GM21447 (cell line): Measurements from ENCODE around the gene UGGT2.
A peak's percentile ranks its signal among the peaks of the same experiment; 100 is the strongest.
"Not testable (repeated sequence)": the region's sequence is repeated elsewhere in the genome, so short reads cannot be mapped to it uniquely, and the experiment has no call there.

ENCODE experiments used
- ATAC-seq: cut with Tn5 transposase; IDR thresholded peaks from one replicate; pipeline ENCODE4 v1.9.1; 2021; ENCODE audit not compliant: unreplicated experiment

The UGGT2 gene

DNA sequence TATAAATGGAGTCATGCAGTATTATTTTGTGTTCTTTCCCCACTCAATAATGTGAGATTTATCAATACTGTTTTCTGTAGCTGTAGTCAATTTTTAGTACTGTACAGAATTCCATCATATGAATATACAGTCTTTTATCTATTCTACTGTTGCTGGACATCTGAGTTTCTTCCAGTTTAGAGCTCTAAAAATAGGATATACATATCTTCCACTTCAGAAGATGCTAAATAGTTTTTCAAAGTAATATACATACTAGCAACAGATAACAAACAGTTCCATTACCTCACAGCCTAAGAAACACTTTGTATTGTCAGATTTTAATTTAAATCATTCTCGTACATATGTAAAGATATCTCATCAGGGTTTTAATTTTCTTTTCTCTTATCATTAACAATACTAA, 149.6 kb downstream of the UGGT2 start:
- ATAC-seq = no peak

- no peak for ATAC-seq
Observed at GRCh38 chr13:95902741-95903140, 150.5 kb downstream of the UGGT2 start.

DNA sequence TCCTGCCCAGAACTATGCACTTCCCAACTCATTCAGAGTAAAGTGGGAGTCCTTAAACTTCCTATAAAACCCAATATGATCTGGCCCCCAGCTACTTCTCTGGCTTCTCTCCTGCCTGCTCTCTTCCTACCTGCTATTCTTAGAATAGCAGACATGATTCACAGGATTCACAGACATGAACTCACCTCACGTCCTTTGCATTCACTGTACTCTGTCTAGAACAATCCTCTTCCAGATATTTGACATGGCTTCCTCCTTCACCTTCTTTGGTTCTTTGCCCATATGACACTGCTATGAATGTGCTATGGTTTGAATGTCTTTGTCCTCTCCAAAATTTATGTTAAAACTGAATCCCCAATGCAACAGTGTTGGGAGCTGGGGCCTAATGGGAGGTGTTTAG, 154.9 kb downstream of the UGGT2 start:
- ATAC-seq = no peak

DNA sequence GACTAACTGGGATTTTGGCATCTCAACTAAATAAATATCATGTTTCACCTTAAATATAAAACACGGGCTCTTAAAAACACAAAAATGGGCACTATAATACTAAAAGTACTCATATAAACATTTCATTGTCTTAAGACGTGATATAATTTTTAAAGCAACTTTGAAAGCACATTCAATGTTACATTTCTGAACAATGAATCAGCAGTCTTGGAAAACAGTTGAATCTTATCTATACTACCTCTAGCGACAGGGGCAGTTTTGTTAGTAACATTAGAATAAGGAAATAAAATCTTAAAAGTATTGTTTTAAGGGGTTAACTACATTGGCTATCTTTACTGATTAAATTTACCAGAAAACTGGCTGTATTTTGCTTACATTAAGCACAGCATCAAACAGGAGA, 156.9 kb downstream of the UGGT2 start:
- no peak for ATAC-seq

DNA sequence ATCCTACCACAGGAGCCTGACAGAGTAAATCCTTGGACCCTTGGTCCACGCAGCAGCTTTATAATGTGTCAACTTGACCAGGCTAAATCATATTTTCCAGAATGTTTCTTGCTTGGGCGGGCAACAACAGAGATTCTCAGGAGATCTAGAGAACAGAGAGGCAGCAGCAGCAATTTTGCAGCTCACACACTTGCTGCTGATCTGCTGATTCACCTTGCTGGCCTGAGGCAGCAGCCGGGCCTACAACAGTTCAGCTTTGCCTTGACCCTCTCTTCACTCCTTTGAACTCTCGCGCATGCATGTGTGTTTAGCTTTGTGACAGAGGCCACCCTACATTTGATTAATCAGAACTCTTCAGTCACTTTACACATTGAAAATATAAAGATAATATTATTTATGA, 159.3 kb downstream of the UGGT2 start:
- ATAC-seq = no peak

DNA sequence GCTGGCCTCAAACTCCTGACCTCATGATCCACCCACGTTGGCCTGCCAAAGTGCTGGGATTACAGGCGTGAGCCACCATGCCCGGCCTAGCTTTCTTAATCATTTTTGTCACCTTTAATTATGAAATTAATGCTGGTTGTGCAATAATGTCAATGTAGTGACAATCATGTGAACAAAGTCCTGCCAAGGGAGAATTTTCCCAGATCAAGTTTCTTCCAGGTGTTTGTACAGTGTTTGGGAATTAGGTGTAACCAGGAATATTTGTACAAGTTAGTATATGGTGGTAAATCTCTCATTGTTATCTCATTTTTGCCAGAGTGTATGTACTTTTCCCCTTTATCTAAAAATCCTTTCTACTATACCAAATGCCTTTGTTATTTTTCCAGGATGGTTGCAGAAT, 171.1 kb downstream of the UGGT2 start:
- ATAC-seq = no peak

DNA sequence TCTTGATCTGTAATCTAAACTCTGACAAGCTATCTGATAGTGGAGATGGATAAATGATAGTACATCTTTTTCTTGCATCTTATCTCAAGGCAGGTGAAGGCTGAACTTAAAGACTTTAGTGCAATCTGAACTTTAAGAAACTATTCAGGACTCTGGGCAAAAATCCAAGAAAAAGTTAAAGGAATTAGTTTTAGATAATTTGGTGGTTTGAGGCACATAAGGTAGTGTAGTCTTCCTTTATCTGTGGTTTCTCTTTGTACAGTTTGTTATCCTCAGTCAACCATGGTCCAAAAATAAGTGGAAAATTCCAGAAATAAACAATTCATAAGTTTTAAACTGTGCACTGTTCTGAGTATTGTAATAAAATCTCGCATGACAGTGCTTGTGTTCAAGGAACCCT, 172.9 kb downstream of the UGGT2 start:
- no peak for ATAC-seq

GRCh38 chr13:95874286-95874685, 178.9 kb downstream of the UGGT2 start:
- no peak for ATAC-seq

- no peak for ATAC-seq
Observed at GRCh38 chr13:95870421-95870820, 182.8 kb downstream of the UGGT2 start.

DNA sequence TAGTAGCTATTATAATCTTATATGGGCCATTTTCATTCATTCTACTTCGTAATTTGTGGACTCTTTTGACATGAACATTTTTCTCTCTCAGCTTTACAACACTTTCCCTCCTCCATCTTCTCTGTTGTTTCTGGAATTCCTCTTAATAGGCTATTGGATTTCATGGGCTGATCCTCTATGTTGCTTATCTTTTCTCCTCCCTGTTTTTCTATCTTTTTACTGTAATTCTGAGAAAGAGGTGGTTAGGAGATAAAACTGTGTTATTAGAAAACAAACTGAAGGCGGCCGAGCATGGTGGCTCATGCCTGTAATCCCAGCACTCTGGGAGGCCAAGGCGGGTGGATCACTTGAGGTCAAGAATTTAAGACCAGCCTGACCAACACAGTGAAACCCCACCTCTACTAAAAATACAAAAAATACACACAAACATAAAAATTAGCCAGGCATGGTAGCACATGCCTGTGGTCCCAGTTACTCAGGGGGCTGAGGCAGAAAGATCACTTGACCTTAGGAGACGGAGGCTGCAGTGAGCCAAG, 188.1 kb downstream of the UGGT2 start:
- ATAC-seq = no peak

GRCh38 chr13:95862408-95862807, 190.8 kb downstream of the UGGT2 start:
- ATAC-seq = no peak

DNA sequence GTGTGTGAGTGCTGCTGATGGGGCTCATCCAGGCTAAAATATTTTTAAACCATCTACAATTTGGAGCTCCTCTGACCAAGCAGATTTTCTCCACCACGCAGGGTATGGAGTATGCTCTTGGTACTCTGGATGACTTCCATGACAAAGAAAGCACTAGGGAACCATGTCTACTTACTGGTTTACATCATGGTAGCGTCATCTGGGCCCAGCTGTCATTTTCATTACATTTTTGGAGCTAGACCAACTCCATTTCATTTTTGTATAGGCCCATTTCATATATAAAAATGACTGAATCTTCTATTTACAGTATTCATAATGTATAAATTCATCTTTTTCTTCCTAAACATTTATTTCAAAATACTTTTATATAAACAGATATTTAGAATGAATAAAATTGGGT, 191.9 kb downstream of the UGGT2 start:
- no peak for ATAC-seq

DNA sequence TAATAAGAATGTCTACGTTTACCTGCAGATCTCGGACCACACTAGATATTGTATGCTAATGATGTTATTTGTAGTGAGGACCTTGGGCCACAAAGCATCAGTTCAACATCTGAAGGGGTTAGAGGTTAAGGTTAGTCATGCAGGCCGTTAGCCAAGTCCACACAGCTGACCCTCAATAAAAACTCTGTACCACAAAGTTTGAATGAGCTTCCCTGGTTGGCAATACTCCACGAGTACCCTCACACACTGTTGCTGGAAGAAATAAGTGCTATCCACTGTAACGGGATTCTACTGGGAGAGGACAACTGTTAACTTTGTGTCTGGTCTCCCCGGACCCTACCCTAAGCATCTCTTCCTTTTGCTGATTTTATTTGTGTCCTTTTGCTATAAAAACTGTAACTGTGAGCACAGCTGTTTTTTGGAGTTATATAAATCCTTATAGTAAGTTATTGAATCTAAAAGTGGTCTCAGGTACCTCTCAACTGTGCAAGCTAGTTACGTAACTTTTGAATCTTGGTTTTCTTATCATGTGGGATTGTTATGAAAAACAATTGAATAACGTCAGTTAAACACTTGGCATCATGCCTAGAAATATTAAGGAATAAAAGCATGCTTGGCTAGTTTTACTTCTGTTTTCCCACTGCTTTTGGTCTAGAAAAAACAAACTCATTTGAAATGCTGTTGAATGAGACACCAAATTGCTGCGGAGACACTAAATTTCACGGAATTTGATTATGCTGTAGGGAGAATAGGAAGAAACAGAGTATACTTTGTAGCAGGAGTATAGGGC, 194.7 kb downstream of the UGGT2 start:
- ATAC-seq = no peak

DNA sequence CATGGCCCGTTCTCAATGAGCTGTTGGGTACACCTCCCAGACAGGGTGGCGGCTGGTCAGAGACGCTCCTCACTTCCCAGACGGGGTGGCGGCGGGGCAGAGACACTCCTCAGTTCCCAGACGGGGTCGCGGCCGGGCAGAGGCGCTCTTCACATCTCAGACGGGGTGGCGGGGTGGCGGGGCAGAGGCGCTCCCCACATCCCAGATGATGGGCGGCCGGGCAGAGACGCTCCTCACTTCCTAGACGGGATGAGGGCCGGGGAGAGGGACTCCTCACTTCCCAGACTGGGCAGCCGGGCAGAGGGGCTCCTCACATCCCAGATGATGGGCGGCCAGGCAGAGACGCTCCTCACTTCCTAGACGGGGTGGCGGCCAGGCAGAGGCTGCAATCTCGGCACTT, 207.5 kb downstream of the UGGT2 start:
- ATAC-seq = not testable (repeated sequence)

GRCh38 chr13:95842898-95843297, 210.3 kb downstream of the UGGT2 start:
- ATAC-seq = no peak

- no peak for ATAC-seq
Observed at GRCh38 chr13:95841894-95842293, 211.3 kb downstream of the UGGT2 start.

DNA sequence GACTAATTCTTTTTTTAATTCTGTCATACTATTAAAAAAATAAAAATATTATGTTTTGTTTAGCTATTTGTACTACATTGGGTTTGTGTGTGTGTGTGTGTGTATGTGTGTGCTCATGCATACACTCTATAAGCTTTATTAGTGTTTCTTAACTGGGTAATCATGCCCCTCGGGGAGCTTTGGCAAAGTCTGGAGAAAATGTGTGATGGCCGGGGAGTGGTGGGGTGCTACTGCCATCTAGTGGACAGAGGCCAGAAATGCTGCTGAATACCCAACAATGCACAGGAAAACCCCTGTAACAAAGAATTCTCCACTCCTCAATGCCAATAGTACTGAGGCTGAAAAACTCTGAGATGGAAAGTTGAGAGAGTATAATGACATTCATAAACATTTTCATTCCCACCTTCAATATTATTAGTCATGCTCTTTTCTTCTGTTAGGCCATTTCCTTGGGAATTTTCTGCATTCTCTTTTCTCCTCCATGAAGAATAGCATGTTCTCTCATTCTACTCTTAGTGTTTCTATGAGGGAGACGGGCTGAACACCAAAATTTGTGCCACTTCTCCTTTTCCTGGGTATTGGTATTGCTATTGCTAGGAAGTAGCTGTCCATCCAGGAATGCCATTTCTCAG, 219.0 kb downstream of the UGGT2 start:
- peak; percentile 86 for ATAC-seq

DNA sequence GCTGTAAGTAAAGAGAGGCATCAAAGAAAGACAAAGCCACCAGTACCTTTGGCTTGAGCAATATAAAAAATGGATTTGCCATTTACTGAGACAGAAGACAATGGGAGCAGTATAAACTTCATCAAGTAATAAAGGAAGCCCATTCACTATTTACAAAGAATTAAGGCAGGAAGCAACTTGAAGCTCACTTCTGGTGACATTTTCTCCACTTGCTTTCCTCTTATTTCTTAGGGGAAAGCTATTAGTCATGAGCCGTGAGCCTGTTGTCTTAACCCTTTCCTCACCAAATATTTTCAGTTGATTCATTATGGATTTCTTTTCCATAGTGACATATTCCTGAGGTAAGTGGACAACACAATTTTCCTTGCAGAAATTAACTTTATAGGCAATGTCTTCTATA, 219.5 kb downstream of the UGGT2 start:
- ATAC-seq = no peak

DNA sequence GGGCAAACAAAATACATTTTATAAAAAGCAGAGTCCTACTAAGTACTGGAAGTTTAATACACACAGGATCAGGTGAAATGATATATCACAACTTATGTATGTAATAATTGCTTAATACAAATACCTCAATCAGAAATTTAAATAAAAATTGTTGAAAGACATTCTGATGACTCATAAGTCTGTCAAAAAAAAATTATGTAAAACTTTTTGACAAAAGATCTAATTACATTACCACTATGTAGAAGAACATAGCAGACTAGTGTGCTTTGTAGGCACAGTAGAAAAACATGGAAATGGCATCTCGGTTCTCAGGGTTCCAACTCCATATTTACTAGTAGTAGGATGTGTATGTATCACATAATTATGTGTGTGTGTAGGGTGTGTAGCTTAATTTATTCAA, 220.1 kb downstream of the UGGT2 start:
- no peak for ATAC-seq

- ATAC-seq = no peak
Observed at GRCh38 chr13:95822303-95822702, 230.9 kb downstream of the UGGT2 start.

DNA sequence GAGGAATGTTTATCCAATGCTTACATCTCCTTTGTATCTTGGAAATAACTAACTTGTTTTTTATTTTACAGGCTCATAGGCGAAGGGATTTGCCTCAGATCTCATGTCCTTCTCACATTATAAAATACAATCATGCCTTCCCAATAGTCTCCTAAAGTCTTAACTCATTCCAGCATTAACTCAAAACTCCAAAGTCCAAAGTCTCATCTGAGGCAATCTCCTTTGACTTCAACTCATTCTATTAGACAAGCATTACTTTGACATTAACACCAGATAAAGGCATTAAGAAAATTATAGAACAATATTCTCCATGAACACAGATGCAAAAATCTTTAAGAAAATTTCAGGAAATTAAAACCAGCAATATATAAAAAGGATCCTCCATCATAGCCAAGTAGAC, 238.7 kb downstream of the UGGT2 start:
- ATAC-seq = no peak

DNA sequence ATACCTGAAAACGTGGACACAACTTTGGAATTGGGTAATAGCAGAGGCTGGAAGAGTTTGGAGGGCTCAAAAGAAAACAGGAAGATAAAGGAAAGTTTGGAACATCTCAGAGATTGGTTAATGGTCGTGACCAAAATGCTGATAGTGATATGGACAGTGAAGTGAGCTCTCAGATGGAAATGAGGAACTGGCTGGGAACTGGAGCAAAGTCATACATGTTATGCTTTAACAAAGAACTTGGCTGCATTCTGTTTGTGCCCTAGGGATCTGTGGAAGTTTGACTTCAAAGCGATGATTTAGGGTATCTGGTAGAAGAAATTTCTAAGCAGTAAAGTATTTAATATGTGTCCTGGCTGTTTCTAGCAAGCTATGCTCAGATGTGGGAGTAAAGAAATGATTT, 240.1 kb downstream of the UGGT2 start:
- no peak for ATAC-seq

- no peak for ATAC-seq
Observed at GRCh38 chr13:95809429-95809828, 243.8 kb downstream of the UGGT2 start.
